DND-41 (cell line): ENCODE results near the gene ZNF791.

Source experiments
- EZH2 ChIP-seq: IDR thresholded peaks from 3 replicates; pipeline ENCODE4 v1.6.1; 2012; ENCODE audit warnings: borderline replicate concordance, low read depth, mild to moderate bottlenecking, moderate library complexity, low read length, inconsistent platforms; ENCODE audit not compliant: severe bottlenecking
- TF ChIP-seq, protein P1 (sequence below): IDR thresholded peaks from 2 replicates; pipeline ENCODE4 v1.5.1; 2012; ENCODE audit warnings: borderline replicate concordance, low read length, moderate library complexity, mild to moderate bottlenecking; ENCODE audit not compliant: poor library complexity, severe bottlenecking; ENCODE audit errors: extremely low read depth

DNA sequence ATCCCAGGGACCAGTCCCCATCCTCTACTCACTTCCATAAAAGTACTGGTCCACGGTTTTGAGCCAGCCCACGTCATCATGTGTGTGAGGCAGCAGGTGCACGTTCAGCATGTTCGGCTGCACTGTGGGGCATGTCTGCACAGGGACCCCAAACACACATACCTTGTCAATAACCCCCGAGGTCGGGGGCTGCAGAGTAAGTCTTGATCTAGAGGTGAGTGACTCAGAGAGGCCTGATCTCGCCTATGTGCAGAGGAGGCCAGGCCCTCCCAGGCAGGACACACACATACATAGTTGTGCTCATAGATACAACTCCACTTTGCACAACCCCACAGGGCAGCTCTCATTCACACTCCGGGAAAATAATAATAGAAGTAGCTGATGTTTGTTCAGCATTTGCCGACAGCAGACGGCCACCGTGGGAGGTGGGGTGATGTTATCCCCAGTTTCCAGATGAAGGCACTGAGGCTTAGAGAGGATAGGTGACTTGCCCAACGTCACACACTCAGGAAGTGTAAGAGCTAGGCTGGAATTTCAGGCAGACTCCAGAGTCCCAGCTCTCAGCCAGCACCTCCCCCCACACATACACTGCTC, 55.0 kb downstream of the ZNF791 start:
- TF ChIP-seq, protein P1, sequence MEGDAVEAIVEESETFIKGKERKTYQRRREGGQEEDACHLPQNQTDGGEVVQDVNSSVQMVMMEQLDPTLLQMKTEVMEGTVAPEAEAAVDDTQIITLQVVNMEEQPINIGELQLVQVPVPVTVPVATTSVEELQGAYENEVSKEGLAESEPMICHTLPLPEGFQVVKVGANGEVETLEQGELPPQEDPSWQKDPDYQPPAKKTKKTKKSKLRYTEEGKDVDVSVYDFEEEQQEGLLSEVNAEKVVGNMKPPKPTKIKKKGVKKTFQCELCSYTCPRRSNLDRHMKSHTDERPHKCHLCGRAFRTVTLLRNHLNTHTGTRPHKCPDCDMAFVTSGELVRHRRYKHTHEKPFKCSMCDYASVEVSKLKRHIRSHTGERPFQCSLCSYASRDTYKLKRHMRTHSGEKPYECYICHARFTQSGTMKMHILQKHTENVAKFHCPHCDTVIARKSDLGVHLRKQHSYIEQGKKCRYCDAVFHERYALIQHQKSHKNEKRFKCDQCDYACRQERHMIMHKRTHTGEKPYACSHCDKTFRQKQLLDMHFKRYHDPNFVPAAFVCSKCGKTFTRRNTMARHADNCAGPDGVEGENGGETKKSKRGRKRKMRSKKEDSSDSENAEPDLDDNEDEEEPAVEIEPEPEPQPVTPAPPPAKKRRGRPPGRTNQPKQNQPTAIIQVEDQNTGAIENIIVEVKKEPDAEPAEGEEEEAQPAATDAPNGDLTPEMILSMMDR = no peak
- no peak for TF ChIP-seq EZH2
